ENCODE results near the gene XRN2.
"Not testable (repeated sequence)": the region's sequence is repeated elsewhere in the genome, so short reads cannot be mapped to it uniquely, and the experiment has no call there.

XRN2 gene

GRCh38 chr20:21360705-21361104 lies 57.6 kb downstream of the XRN2 start:
- no peak overlapping the region for H3K4me3 ChIP-seq (ENCODE audit: low read depth, low read length)
- no peak for TF ChIP-seq CTCF (IDR thresholded peaks at IDR 0.05; ENCODE audit: low read depth, low read length)

DNA sequence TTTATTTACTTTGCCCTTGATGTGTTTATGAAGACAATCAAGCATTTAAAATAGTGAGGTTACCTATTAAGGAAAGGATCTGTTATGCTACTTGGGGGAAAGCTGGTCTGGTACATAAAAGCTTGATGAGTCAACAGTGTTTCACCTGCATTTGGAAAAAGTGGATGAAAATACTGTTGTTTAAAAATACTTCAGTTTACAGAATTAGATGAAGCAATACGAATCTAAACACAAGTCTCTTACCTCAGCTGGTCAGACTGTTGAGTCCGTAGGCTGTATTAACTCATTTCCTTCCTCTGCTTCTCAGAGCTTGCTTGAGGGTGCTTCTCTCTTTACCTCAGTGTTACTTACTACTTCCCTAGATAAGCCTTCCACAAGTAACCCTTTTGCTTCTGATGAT lies 58.1 kb downstream of the XRN2 start:
- no peak for TF ChIP-seq CTCF (IDR thresholded peaks at IDR 0.05; ENCODE audit: low read depth, low read length)
- no peak overlapping the region for H3K4me3 ChIP-seq (ENCODE audit: low read depth, low read length)

- no peak for TF ChIP-seq CTCF (IDR thresholded peaks at IDR 0.05; ENCODE audit: low read depth, low read length)
- H3K4me3 ChIP-seq (ENCODE audit: low read depth, low read length), result no peak overlapping the region
Measured at GRCh38 chr20:21364413-21364812, 61.3 kb downstream of the XRN2 start.

DNA sequence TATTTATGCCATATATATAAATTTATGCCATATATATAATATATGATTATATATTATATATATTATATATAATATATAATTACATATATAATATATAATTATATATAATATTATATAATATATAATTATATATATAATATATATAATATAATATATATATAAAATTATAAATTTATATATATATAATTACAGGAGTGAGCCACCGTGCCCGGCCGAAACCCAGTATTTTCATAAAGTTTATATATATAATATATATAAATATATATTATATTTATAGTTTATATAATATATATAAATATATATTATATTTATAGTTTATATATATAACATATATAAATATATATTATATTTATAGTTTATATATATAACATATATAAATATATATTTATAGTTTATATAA lies 62.6 kb downstream of the XRN2 start:
- TF ChIP-seq CTCF (IDR thresholded peaks at IDR 0.05; ENCODE audit: low read depth, low read length), result no peak
- no peak overlapping the region for H3K4me3 ChIP-seq (ENCODE audit: low read depth, low read length)

DNA sequence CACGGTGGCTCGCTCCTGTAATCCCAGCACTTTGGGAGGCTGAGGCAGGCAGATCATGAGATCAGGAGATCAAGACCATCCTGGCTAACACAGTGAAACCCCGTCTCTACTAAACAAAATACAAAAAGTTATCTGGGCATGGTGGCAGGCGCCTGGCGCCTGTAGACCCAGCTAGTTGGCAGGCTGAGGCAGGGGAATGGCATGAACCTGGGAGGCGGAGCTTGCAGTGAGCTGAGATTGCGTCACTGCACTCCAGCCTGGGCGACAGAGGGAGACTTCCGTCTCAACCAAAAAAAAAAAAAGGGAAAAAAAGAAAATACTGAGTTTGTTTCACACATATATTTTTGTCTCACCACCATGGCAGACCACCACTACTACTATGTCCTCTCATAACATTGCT lies 63.1 kb downstream of the XRN2 start:
- not testable (repeated sequence) for H3K4me3 ChIP-seq (ENCODE audit: low read depth, low read length)

DNA sequence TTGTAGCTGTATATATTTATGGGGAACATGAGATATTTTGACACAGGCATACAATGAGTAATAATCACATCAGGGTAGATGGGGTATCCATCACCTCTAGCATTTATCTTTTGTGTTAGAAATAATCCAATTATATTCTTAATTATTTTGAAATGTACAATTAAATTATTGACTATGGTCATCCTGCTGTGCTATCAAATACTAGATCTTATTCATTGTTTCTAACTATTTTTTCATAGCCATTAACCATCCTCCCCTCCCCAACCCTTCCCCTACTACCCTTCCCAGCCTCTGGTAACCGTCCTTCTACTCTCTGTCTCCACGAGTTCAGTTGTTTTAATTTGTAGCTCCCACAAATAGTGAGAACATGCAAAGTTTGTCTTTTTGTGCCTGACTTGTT lies 65.7 kb downstream of the XRN2 start:
- no peak for TF ChIP-seq CTCF (IDR thresholded peaks at IDR 0.05; ENCODE audit: low read depth, low read length)
- H3K4me3 ChIP-seq (ENCODE audit: low read depth, low read length), result no peak overlapping the region

GRCh38 chr20:21371193-21371592 lies 68.1 kb downstream of the XRN2 start:
- no peak overlapping the region for H3K4me3 ChIP-seq (ENCODE audit: low read depth, low read length)
- TF ChIP-seq CTCF (IDR thresholded peaks at IDR 0.05; ENCODE audit: low read depth, low read length), result no peak

- no peak overlapping the region for H3K4me3 ChIP-seq (ENCODE audit: low read depth, low read length)
- TF ChIP-seq CTCF (IDR thresholded peaks at IDR 0.05; ENCODE audit: low read depth, low read length), result no peak
Measured at GRCh38 chr20:21372016-21372415, 68.9 kb downstream of the XRN2 start.

Data from WI38 (cell line).